GM12874 (cell line): ENCODE results near the gene ULK4.

Source experiments
- TF ChIP-seq, protein P1 (sequence below): IDR thresholded peaks from 2 replicates; pipeline ENCODE4 v1.5.1; 2011; ENCODE audit warnings: low read depth, mild to moderate bottlenecking, control low read depth, low read length, moderate library complexity; ENCODE audit not compliant: insufficient read depth

ULK4 gene

DNA sequence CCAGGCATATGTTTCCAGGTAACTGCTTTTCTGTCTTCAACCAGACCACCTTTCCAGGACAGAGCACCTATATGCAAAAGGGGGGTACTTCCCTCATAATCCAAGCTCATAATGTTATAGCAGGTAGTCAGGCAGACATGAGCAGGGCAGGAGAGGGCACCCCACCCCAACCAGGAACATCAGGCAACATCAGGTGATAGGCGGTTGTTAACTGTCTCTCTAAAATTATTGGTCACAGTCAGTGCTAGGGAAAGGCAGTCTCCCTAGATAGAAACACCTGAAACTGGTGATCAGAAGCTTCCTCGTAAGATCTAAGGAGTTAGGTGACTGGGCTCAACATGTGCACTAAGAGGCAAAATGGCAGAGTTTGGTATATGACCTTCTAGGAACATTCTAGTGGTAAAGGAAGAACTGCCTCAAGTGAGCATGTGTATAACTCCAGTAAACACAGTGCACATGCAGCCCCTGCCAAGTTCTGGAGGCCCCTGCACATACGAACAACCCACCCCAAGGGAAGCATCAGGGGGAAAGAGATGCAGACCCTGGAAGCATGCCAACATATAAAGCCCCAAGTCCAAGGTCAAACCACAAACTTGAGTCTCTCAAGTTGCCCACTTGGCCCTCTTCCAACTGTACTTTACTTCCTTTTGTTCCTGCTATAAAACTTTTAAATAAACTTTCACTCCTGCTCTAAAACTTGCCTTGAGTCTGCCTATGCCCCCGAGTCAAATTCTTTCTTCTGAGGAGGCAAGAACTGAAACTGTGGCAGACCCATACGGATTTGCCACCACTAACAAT lies 270.9 kb downstream of the ULK4 start:
- TF ChIP-seq, protein P1, sequence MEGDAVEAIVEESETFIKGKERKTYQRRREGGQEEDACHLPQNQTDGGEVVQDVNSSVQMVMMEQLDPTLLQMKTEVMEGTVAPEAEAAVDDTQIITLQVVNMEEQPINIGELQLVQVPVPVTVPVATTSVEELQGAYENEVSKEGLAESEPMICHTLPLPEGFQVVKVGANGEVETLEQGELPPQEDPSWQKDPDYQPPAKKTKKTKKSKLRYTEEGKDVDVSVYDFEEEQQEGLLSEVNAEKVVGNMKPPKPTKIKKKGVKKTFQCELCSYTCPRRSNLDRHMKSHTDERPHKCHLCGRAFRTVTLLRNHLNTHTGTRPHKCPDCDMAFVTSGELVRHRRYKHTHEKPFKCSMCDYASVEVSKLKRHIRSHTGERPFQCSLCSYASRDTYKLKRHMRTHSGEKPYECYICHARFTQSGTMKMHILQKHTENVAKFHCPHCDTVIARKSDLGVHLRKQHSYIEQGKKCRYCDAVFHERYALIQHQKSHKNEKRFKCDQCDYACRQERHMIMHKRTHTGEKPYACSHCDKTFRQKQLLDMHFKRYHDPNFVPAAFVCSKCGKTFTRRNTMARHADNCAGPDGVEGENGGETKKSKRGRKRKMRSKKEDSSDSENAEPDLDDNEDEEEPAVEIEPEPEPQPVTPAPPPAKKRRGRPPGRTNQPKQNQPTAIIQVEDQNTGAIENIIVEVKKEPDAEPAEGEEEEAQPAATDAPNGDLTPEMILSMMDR, result no peak

DNA sequence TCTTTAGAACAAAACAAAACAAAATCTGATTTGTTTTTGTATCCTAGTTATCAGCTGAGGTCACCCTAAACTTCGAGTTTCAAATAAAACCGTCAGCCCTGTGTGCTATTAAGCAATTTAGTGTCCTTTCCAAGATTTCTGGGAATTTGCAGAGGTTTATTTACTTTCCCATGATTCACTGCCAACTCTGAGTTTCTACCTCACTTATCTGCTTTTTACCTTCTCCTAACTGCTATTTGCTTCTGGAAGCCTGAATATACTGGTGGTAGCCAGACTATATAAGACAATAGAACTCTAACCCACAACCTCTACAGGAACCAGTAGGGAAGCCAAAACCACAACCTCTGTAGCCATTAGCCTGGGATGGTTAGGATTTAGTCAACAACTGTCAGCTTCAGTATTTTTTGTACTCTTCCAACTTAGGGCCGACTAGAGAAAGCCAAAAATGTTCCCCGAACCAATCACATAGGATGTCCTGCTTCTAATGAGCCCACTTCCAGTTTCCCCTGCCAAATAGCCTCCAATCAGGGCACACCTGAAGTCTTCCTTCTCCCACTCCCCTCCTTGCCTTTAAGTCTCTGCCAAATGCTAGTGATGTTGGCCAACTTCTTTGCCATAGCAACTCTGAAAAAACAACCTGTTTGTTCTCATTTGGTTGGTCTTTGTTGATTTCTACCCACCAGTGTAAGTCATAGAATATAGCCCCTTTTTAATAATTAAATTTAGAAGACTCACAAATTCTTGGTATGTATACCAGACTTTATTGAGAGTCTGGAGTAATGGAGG lies 273.1 kb downstream of the ULK4 start:
- TF ChIP-seq, protein P1, result no peak

DNA sequence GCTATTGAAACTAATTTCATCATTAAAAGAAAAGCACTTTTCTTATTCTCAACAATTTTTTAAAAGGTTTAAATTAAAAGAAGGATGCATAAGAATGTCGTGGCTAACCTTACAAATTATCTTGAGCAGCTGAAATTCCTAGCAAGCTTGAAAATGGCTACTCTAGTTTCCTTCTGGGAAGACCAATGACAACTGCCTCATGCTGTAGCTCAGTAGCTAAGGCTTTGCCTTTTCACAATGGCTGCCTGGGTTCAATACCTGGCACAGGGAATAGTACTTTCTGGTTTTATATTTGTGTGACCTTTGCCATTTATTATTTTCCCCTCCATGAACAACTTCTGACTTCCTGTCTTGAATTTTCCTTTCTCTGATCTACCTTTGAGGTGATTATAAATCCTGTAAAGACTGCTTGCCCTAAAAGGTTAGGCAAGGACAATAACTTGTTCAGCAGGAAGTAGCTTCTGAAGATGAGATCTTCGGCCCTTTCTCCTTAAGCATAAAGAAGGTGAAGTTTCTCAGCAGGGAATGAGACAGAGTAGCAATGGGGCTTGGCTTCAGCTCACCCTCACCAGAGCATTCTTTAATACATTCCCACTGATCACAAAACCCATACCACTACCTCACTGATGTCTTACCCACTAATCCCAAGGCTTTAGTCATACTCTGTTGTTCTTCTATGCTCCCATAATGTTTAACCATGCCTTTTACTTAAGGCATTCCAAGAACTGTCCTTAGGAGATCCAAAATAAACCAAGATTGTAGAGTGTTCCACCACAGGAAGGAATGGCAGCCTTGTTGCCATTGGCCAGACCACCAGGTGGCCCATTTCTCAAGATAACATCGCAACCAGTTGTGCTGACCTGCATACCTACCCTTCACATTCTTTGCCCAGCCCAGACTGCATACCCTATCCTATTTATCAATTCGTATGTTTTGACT lies 276.8 kb downstream of the ULK4 start:
- TF ChIP-seq, protein P1, result no peak

DNA sequence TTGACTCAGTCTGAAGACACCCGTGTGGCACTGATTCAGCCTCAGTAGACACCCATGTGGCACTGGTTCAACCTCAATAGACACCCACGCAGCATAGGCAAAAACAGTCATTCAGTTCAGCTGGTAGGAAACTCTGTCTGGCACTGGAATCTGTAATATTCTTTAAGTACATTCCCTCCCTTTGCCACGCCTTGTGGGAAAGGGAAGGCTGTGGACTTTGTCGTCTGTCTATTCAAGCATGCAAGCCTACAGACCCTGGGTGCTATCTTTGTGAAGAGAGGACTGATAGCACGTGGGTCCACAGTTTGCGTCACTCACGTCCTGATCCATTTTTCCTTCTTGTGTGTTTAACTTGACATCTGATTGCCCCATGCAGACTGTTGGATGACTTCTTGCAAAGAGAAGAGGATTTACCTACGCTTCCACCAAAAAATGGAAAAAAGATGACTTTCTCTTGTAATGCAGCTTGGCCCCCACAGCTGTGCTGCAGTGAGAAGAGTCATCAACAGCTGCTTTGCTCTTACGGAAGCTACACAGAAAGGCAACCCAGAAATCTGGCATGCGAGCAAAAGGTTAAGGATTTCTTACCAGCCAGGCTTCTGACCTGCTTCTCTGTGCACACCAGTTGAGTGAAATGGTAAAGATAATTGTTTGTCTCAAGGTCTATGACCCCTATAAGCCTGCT lies 278.1 kb downstream of the ULK4 start:
- TF ChIP-seq, protein P1, result no peak

DNA sequence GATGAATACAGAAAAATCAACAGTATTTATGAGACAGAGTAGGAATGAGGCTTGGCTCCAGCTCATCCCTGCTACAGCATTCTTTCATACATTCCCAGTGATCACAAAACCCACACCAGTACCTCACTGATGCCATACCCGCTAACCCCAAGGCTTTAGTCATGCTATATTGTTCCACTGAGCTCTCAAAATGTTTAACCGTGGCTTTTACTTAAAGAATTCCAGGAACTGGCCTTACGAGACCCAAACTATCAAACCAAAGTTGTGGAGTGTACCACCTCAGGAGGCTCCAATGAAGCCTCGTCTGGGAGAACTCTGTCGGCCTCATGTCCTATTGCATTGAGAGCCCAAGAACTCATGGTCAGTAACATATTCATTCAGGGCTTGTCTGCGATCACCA lies 278.9 kb downstream of the ULK4 start:
- TF ChIP-seq, protein P1, result no peak

DNA sequence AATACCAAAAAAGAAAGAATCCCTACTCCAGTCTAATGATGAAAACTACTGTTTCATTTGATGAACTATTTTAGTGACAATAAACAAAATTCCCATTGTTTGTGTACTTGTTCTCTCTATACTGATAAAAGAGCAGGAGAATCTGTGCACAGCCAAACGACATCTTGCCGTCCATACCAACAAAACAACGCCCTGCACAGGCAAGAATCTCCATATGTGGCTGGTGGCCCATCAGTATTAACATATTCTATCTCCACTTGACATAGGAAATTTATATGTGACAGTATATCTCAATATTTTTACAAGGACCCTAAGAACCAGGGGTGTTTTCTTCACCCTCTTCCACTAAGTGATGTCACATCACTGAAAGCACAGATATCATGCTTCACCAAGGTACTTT lies 279.5 kb downstream of the ULK4 start:
- TF ChIP-seq, protein P1, result no peak
